Stomach (tissue), 9 donors: ENCODE data around the gene UBAP2. TPM values are rescaled to one million over a fixed set of nuclear protein-coding genes. Genes with fewer than 3 reads are reported as not detected.

Experiments used
- DNase-seq, 2 donors: peaks; one replicate each; pipeline versions ENCODE4 v3.0.0 to v3.0.0-alpha.2; 2013 to 2019
- H3K27ac ChIP-seq, 5 donors: fragments of 200-600 bp in 4 of 5; sonication (generic) in 4 of 5; one replicate each; pipeline ENCODE4 v1.5.1; 2013 to 2019; ENCODE audit warnings: mild to moderate bottlenecking in 1 of 5, moderate library complexity in 1 of 5
- H3K27me3 ChIP-seq, 3 donors: fragments of 200-600 bp; sonication (generic); one replicate each; pipeline ENCODE4 v1.5.1; 2017 to 2019; ENCODE audit warnings: mixed run types in 1 of 3
- H3K36me3 ChIP-seq, 4 donors: fragments of 200-600 bp; sonication (generic); 1 replicate in 3 of 4; 2 replicates in 1 of 4; pipeline ENCODE4 v1.5.1; 2016 to 2019
- H3K4me1 ChIP-seq, 4 donors: fragments of 200-600 bp; sonication (generic); one replicate each; pipeline ENCODE4 v1.5.1; 2016 to 2019
- H3K4me3 ChIP-seq, 4 donors: fragments of 200-600 bp; sonication (generic) in 3 of 4; one replicate each; pipeline ENCODE4 v1.5.1; 2016 to 2019; ENCODE audit warnings: mild to moderate bottlenecking in 1 of 4
- H3K9me3 ChIP-seq, 4 donors: fragments of 200-600 bp; sonication (generic); one replicate each; pipeline ENCODE4 v1.5.1; 2016 to 2019
- EP300 ChIP-seq: sonication (generic); formaldehyde crosslinking; IDR thresholded peaks from one replicate; pipeline ENCODE4 v1.6.1; 2017; ENCODE audit warnings: antibody characterized with exemption
- POLR2A ChIP-seq, 4 donors: fragments of 450-650 bp; IDR thresholded peaks; one replicate each; pipeline ENCODE4 v1.6.1; 2016; ENCODE audit warnings: antibody characterized with exemption in 4 of 4, control low read depth in 2 of 4, mild to moderate bottlenecking in 1 of 4, moderate library complexity in 1 of 4
- POLR2AphosphoS5 ChIP-seq, 3 donors: sonication (generic); formaldehyde crosslinking; IDR thresholded peaks; one replicate each; pipeline ENCODE4 v1.6.1; 2016; ENCODE audit warnings: antibody characterized with exemption in 3 of 3
- WGBS, 5 donors: extraction: QIAGEN DNeasy Blood & Tissue Kit in 3 of 5; methylation state at CpG; one replicate each; pipeline versions ENCODE4 v1.1.5 to v1.1.7; 2013 to 2018; 5-methylcytosine and 5-hydroxymethylcytosine counted together
- intact Hi-C: fragments of 100-400 bp; cut with DNase I; formaldehyde crosslinking; loops from one replicate; pipeline ENCODE4 v1.15.1; 2023; ENCODE audit warnings: low total_unique reads
- polyA plus RNA-seq, 3 donors: library from polyadenylated mRNA; stranded (reverse); fragments of 200-250 nt; gene quantifications; one replicate each; pipeline ENCODE4 v1.2.3, GENCODE V29; 2013
- total RNA-seq, 5 donors: library from RNA; depleted of rRNA; stranded (reverse); fragments of >200 nt; gene quantifications; one replicate each; pipeline versions ENCODE4 v1.1.0 to v1.2.3, GENCODE V29; 2014 to 2016
- TF ChIP-seq, protein P1 (sequence below), 7 experiments: fragments of 450-650 bp in 4 of 7; fragments of 200-600 bp in 3 of 7; sonication (generic) in 3 of 7; IDR thresholded peaks; one replicate each; pipeline ENCODE4 v1.5.1; 2016 to 2019; ENCODE audit warnings: antibody characterized with exemption in 7 of 7, control low read depth in 2 of 7, mild to moderate bottlenecking in 1 of 7
- donor health status: healthy with polysubstance abuse.
- donor health status: Bipolar disorder and iron deficiency.
- donor health status: healthy.

Gene UBAP2
- total and polyA plus RNA-seq, 8 donors: 7.0 to 82.9 (median 20.2) TPM

GRCh38 chr9:33942471-33943083 is 106.1 kb downstream of the UBAP2 start:
- Histone ChIP-seq H3K27ac (no peak overlapping the region), H3K4me3 (no peak overlapping the region), H3K4me1 (peaks cover 0 to 36% (median 15%) of the 10 kb centered on the region in 4 donors), H3K36me3 (peaks cover 27 to 80% (median 78%) of the 10 kb centered on the region in 4 donors), H3K9me3 (no peaks in the 10 kb centered on the region), H3K27me3 (no peaks in the 10 kb centered on the region)
- peak in 1 of 2 donors; percentile 17 for DNase-seq
- no peak for TF ChIP-seq POLR2AphosphoS5 (IDR thresholded peaks at IDR 0.05)
- no peak for TF ChIP-seq POLR2A (IDR thresholded peaks at IDR 0.05)
- TF ChIP-seq EP300: no peak
- WGBS, 5 donors: 93 to 99% (median 97%) methylated on average over 3 of the region's 3 CpGs
- intact Hi-C loops: no loop called here

DNA sequence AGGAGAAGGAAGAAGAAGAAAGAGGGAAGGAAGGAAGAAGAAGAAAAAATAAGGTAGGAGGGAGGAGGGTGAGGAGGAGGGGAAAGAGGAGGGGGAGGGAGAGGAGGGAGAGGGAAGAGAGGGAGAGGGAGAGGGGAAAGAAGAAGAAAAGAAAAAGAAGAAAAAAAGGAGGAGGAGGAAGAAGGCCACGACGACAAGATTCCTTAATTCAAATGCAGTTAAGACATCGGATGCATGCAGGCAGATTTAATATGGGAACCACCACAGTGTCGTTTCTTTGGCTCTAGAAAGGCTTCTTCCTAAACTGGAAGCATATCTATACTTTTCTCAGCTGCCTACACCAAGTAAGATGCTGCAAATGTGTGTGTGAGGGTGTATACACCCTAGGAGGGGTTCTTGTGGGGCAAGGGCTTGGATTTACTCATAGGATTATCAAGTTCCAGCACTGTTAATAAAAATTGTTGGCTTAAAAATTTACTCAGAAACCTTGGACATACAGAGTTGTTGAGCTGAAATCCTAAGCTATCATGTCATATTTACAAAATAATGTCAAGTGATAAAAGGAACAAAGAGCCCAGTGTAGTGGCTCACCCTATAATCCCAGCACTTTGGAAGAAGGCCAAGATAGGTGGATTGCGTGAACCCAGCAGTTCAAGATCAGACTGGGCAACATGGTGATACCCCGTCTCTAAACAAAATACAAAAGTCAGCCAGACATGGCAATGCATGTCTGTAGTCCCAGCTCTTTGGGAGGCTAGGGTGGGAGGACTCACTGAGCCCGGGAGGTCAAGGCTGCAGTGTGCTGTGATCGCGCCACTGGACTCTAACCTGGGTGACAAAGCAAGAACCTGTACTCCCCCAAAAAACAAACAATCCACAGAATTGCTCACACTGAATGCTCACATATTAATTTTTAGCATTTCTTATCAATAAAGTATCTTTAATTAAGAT is 108.5 kb downstream of the UBAP2 start:
- 50 to 76% (median 68%) methylated on average over 9 of the region's 9 CpGs for WGBS, 5 donors
- Histone ChIP-seq H3K4me3 (no peak overlapping the region), H3K27ac (no peak overlapping the region), H3K4me1 (peaks cover 0 to 22% (median 15%) of the 10 kb centered on the region in 4 donors), H3K27me3 (no peaks in the 10 kb centered on the region), H3K36me3 (peaks cover 28 to 86% (median 77%) of the 10 kb centered on the region in 4 donors), H3K9me3 (no peaks in the 10 kb centered on the region)
- intact Hi-C loops: no loop called here
- peak in 1 of 2 donors; percentile 40 for DNase-seq
- no peak for TF ChIP-seq POLR2AphosphoS5 (IDR thresholded peaks at IDR 0.05)
- no peak for TF ChIP-seq EP300
- TF ChIP-seq, protein P1, sequence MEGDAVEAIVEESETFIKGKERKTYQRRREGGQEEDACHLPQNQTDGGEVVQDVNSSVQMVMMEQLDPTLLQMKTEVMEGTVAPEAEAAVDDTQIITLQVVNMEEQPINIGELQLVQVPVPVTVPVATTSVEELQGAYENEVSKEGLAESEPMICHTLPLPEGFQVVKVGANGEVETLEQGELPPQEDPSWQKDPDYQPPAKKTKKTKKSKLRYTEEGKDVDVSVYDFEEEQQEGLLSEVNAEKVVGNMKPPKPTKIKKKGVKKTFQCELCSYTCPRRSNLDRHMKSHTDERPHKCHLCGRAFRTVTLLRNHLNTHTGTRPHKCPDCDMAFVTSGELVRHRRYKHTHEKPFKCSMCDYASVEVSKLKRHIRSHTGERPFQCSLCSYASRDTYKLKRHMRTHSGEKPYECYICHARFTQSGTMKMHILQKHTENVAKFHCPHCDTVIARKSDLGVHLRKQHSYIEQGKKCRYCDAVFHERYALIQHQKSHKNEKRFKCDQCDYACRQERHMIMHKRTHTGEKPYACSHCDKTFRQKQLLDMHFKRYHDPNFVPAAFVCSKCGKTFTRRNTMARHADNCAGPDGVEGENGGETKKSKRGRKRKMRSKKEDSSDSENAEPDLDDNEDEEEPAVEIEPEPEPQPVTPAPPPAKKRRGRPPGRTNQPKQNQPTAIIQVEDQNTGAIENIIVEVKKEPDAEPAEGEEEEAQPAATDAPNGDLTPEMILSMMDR (IDR thresholded peaks at IDR 0.05): no peak
- no peak for TF ChIP-seq POLR2A (IDR thresholded peaks at IDR 0.05)

GRCh38 chr9:33934188-33934878 is 114.4 kb downstream of the UBAP2 start:
- peaks cover 0 to 4% (median 0%) of the 10 kb centered on the region in 4 donors for H3K4me1 ChIP-seq
- WGBS, 5 donors: 77 to 87% (median 79%) methylated on average over 4 to 5 of the region's 5 CpGs
- H3K9me3 ChIP-seq: no peaks in the 10 kb centered on the region
- TF ChIP-seq POLR2AphosphoS5 (IDR thresholded peaks at IDR 0.05): no peak
- no peak for TF ChIP-seq EP300
- TF ChIP-seq, protein P1 (IDR thresholded peaks at IDR 0.05): no peak
- no peak for TF ChIP-seq POLR2A (IDR thresholded peaks at IDR 0.05)
- no peak overlapping the region for H3K27ac ChIP-seq
- no peaks in the 10 kb centered on the region for H3K27me3 ChIP-seq
- peaks cover 47 to 96% (median 87%) of the 10 kb centered on the region in 4 donors for H3K36me3 ChIP-seq
- intact Hi-C loops: no loop called here
- DNase-seq: no peak
- H3K4me3 ChIP-seq: no peak overlapping the region

DNA sequence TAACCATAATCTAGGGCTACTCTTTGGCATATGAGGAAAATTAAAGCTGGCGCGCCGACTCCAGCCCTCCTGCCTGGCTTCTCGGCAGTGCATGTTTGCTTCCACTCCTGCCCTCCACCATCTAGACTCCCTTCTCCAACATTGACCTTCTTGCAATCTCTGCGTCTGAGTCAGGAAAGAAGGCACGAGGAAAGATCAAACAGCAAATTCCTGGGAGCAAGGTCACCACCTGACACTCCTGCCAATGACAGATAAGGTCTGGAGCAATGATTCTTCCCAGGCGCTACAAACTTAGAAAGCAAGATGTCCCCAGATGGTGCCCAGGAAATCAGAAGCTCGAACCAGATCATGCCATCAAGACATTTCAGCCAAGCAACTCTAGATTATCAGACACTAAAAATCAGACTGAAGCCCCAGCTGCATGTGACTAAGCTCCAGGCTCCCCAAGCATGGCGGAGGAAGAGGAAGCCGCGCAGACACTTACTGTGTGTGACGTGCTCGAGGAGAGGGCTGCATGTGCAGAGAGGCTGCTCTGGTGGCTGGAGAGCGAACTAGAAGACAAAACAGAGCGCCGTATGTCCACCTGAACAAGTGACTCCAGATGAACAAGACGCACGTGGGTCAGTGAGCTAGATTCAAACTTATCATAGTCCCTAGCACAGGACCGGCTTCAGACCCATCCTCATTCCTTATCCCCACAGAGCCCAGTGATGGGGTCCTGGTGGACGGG is 116.4 kb downstream of the UBAP2 start:
- peak in 1 of 2 donors; percentile 20 for DNase-seq
- WGBS, 5 donors: 82 to 87% (median 86%) methylated on average over 18 to 20 of the region's 20 CpGs
- H3K4me1 ChIP-seq: peaks cover 0 to 4% (median 0%) of the 10 kb centered on the region in 4 donors
- H3K4me3 ChIP-seq: no peak overlapping the region
- H3K9me3 ChIP-seq: no peaks in the 10 kb centered on the region
- no peak overlapping the region for H3K27ac ChIP-seq
- H3K36me3 ChIP-seq: peaks cover 63 to 99% (median 91%) of the 10 kb centered on the region in 4 donors
- TF ChIP-seq POLR2AphosphoS5 (IDR thresholded peaks at IDR 0.05) (no peak), POLR2A (IDR thresholded peaks at IDR 0.05) (no peak), EP300 (no peak)
- TF ChIP-seq, protein P1 (IDR thresholded peaks at IDR 0.05): no peak
- H3K27me3 ChIP-seq: no peaks in the 10 kb centered on the region
- intact Hi-C loops: no loop called here
